ENCODE results near the gene SASH3. TPM values are rescaled to one million over a fixed set of nuclear protein-coding genes. Genes with fewer than 3 reads are reported as not detected.

The SASH3 gene
- total RNA-seq, 2 donors from 2014 or later: 1.3 to 7.5 TPM

DNA sequence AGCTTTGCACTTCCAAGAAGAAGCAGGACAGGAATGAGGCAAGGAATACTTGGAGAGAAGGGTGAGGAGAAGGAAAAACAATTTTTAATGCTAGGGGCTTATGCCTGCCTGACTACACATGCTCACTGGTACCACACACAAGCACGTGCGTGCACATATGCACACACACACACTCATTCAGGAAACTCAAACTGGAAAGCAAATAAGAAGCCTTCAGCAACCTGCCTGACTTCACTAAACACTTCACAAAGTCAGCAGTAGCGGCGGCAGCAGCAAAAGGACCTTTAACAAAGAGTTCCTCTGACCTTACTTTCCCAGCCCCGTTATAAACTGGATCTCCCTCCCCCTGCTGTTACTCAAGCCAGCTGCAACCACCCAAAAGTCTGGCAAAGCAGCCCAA lies 60.6 kb downstream of the SASH3 start:
- ATAC-seq (no peak), DNase-seq (no peak)
- intact Hi-C loops (cut with DNase I, micrococcal nuclease): no loop called here

DNA sequence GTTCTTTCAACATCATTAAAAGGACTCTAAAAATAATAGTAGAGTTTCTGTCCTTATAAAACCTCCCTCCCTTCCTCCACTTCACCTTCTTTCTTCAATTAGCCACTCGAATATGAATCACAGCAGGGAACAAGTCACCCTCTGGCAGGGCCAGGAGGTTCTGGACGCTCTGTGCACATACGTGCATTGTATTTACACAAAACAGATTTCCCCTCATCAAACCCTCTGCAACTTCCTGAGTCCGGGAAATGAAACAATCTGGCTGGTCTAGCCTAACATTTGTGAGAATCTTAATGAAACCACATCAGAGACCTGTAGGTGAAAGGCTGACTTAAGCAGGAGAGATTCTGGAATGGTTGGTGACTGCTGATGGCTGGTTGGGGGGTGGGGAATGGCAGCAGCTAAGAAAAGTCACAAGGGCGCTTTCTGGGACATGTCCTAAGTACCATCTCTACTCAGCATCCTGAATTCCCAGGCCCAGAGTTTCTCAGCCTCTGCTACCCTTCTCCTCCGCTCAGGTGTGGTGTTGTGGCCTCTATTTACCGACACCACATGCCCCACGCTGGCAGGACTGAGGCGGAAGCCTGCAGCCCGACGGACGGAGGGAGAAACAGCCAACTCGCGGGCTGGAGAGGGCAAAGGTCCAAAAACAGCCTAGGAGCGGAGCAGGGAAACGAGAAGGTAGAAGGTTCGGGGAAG lies 62.9 kb downstream of the SASH3 start:
- DNase-seq (peak; percentile 47 to 58), ATAC-seq (peak; percentile 73)
- intact Hi-C loops (cut with DNase I, micrococcal nuclease): no loop called here

DNA sequence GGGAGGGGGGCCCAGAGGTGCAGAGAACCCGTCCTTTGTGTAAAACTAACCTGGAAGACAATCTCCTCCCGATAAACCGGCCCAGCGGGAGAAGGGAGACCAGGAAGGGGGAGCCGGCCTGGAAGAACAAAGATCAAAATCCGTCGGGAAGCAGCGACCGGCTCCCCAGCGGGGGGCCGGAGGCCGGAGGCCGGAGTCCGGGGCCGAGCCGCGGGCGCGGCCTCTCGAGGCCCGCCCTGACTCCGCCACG lies 63.4 kb downstream of the SASH3 start:
- intact Hi-C loops (cut with DNase I, micrococcal nuclease): no loop called here
- DNase-seq (no peak), ATAC-seq (no peak)

DNA sequence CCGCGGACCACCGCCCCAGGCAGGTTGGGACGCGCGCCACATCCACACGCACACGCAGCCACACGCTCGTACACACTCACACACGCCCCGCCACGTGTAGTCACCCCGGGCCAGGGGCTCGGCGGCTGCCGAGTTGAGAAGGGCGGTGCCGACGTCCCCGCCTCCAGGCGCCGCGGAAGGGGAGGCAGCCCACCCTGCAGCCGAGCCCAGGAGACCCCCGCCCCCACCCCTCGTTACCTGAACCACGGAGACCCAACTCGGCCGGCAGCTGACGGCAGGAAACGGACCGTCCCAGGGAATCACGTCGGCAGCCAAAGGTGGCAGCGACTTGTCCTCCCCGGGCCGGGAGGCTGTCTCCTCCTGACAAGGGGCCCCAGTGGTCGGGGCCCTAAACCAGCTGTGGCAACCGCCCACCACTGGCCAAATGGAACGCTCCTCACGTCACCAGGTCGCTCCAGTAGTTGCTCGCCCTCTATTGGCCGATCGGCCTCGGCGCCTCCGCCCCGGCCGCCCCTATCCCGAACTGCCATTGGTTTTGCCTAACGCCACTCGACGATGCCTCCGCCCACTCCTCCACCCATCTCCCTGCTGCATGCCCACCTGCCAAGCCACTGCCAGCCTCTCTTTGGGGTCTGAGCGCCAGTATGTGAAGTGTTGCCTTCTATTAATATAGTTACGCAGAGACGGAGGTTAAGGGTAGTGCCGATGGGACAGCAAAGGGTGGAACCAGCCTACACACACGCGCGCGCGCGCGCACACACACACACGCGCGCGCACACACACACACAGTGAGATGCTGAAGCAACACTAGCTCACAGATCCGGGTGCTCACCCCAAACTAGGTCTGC lies 63.9 kb downstream of the SASH3 start, which contains the start of gene ZDHHC9:
Gene ZDHHC9 (minus strand): TSS at position 428 of the 848 bp plus-strand sequence. CDS start 1,941 bp downstream, outside the sequence.
- peak; percentile 90 for ATAC-seq
- peak; percentile 87 for DNase-seq
- intact Hi-C loops (cut with DNase I, micrococcal nuclease): no loop called here

Other genes starting within 250 kb of the SASH3 start
- 10 to 100 TPM; 27.8 to 31.3 TPM for gene OCRL, start 239.7 kb upstream of the SASH3 start, total RNA-seq
- gene APLN, start 125.0 kb upstream of the SASH3 start, total RNA-seq: under 1 TPM; 0.22 to 0.40 TPM
- gene XPNPEP2, start 41.0 kb upstream of the SASH3 start, total RNA-seq: 10 to 100 TPM; 11.9 to 22.6 TPM
- gene ZDHHC9, start 63.9 kb downstream of the SASH3 start, total RNA-seq: 10 to 100 TPM; 34.5 to 41.6 TPM
- gene UTP14A, start 126.2 kb downstream of the SASH3 start, total RNA-seq: 10 to 100 TPM; 10.5 to 13.2 TPM
- gene BCORL1, start 202.7 kb downstream of the SASH3 start, total RNA-seq: 10 to 100 TPM; 10.6 to 12.2 TPM

All from left colon (tissue), 2 donors.